ENCODE measurements around the gene FAM151B. TPM values are rescaled to one million over a fixed set of nuclear protein-coding genes. Genes with fewer than 3 reads are reported as not detected.

Gene FAM151B
- total RNA-seq, 1 donor from 2014 or later, result 0.06 TPM

GRCh38 chr5:80502800-80503199 lies 14.9 kb downstream of the FAM151B start:
- no peak for TF ChIP-seq CTCF (conservative IDR thresholded peaks at IDR 0.05; ENCODE audit: low read depth, low read length)
- no peak overlapping the region for H3K4me3 ChIP-seq (ENCODE audit: low read depth, low read length)
- no peak for DNase-seq (ENCODE audit: low read depth)

- H3K4me3 ChIP-seq (ENCODE audit: low read depth, low read length), result no peak overlapping the region
- DNase-seq (ENCODE audit: low read depth), result no peak
- TF ChIP-seq CTCF (conservative IDR thresholded peaks at IDR 0.05; ENCODE audit: low read depth, low read length), result no peak
These were observed 15.7 kb downstream of the FAM151B start for GRCh38 chr5:80503641-80504040.

DNA sequence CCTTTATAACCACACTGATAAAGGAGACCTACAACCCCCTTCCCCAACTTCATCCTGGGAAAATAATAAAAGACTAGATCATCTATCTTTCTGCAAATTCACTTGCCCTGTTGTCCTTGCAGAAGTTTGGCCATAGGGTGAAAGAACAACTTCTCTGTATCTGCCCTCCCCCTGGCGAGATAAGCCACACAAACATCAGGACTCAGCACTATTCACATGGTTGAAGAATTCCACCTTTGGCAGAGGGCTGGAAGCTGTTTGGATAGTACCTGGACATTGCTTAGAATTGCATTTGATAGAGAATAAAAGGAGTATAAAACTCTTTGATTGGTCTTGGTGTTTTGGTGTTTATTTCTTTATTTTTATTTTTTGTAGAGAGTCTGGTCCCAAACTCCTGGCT lies 16.9 kb downstream of the FAM151B start:
- no peak for TF ChIP-seq CTCF (conservative IDR thresholded peaks at IDR 0.05; ENCODE audit: low read depth, low read length)
- no peak overlapping the region for H3K4me3 ChIP-seq (ENCODE audit: low read depth, low read length)
- no peak for DNase-seq (ENCODE audit: low read depth)

GRCh38 chr5:80507663-80508062 lies 19.8 kb downstream of the FAM151B start:
- H3K4me3 ChIP-seq (ENCODE audit: low read depth, low read length), result no peak overlapping the region
- no peak for TF ChIP-seq CTCF (conservative IDR thresholded peaks at IDR 0.05; ENCODE audit: low read depth, low read length)
- no peak for DNase-seq (ENCODE audit: low read depth)

- H3K4me3 ChIP-seq (ENCODE audit: low read depth, low read length), result no peak overlapping the region
- DNase-seq (ENCODE audit: low read depth), result no peak
- no peak for TF ChIP-seq CTCF (conservative IDR thresholded peaks at IDR 0.05; ENCODE audit: low read depth, low read length)
These were observed 20.9 kb downstream of the FAM151B start for GRCh38 chr5:80508844-80509243.

DNA sequence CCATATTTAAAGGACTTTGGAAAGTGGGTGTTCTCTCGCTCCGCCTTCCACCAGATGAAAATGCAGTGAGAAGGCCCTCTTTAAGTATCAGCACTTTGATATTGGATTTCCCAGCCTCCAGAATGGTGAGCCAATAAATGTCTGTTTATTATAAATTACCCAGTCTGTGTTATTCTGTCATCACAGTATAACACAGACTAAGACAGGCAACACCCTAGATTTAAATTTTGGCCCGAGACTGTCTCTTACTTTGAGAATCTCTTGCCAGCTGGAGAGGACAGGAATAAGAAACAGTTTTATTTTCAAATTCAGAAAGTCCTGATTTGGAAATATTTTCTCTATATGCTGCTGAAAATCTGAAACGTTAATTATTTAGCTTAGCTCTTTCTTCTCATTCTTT lies 21.5 kb downstream of the FAM151B start:
- no peak overlapping the region for H3K4me3 ChIP-seq (ENCODE audit: low read depth, low read length)
- DNase-seq (ENCODE audit: low read depth), result no peak
- no peak for TF ChIP-seq CTCF (conservative IDR thresholded peaks at IDR 0.05; ENCODE audit: low read depth, low read length)

GRCh38 chr5:80516826-80517225 lies 28.9 kb downstream of the FAM151B start:
- no peak overlapping the region for H3K4me3 ChIP-seq (ENCODE audit: low read depth, low read length)
- no peak for TF ChIP-seq CTCF (conservative IDR thresholded peaks at IDR 0.05; ENCODE audit: low read depth, low read length)
- DNase-seq (ENCODE audit: low read depth), result peak; percentile 41
